ENCODE measurements around the gene FGD5.
"Not testable (repeated sequence)": the region's sequence is repeated elsewhere in the genome, so short reads cannot be mapped to it uniquely, and the experiment has no call there.

FGD5 gene

DNA sequence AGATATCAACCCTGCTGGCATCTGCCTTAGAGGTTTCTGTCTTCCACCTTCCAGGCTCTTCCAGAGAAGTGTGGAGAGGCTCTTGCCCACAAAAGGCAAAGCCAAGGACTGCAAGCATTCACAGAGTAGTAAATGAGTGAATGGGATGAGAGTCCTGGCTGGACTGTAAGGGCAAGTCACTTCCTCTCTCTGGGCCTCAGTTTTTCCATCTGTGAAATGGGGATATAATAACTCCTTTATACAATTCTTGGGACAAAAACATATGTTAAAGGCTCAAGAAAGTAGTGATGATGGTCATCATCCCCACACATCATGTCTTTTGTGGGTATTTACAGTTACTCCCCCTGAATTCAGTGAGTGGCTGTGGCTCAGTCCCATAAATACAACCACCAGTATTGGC is 10.7 kb upstream of the FGD5 start:
- no peak for DNase-seq (ENCODE audit: low read depth)

DNA sequence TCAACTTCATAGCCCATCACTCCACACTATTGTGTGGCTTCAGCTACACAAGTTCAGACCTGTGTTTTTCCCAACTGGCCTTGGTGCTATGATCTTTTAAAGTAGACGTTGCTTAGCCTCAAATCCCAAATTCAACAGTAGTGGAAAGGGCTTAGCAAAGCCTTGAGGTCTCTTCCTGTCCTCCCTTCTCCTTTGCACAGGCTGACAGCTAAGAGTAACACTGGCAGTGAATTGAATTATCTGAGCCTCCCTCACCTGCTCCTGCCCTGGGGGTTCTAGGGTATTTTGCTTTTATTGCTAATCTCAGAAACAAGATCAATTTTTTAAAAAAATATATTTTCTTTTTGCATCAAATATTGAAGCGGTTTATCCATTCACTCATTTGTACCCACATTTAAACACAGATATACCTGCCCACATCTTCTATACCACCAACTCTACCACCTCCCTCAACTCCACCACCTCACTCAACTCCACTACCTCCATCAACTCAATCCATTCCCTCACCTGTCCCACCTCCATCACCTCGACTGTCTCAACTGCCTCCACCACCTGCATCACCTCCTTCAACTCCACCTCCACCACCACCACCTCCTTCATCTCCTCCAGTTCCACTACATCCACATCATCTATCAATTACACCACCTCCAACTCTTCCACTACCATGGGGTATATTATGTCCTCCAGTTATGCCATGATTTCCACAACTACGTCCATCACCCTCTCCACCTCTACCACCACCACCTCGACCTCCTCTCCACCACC is 10.1 kb upstream of the FGD5 start:
- DNase-seq (ENCODE audit: low read depth) = no peak

DNA sequence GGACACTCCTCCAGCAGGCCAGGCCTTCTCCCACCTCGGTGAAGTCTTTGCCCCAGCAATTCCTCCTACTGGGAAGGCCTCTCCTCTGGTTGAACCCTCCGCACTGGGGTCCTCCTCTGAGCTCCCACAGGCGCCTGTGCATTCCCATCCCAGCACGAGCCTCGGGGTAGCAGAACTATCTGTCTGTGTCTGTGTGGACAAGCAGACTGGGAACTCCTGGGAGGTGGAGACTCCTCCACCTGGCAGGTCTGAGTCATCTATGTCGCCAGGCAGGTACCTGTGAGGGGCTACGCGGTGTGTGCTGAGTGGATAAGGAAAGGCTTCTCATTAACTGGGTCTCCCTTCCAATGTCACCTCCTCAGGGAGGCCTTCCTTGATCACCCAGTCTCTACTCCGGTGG is 9.2 kb upstream of the FGD5 start:
- DNase-seq (ENCODE audit: low read depth) = not testable (repeated sequence)

DNA sequence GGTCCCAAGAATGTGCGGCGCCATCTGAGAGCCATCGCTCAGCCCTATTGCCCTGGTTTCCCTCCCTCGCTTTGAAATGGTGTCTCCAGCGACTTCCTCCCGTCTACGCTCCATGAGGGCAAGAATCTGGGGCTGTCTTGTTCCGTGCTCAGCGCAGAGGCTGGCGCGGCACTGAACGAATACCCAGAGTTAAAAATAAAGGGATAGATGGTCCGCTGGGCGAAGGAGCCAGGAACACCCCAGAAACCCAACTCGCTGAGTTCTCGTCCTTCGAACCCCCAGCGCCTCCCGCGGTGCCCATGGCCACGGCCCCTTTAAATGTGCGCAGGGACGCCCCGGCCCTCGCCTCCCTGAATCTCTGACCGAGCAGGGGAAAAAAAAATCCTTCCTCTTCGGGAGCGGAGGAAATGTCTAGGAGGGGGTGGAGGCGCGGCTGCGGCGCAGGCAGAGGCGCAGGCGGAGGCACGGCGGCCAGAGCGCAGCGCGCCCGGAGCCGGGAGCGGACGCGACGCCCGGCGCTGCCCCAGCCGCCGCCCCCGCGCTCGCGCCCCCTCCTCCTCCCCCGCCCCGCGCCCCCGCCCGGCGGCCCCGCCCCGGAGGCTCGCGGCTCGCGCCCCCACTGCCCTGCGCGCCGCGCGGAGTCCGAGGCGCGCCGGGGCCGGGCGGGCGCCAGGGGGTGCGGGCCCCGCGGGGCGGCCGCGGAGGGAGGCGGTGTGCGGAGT is 8.5 kb upstream of the FGD5 start:
- DNase-seq (ENCODE audit: low read depth) = no peak

- DNase-seq (ENCODE audit: low read depth) = no peak
These were observed 7.7 kb upstream of the FGD5 start for GRCh38 chr3:14810801-14811661.

- no peak for DNase-seq (ENCODE audit: low read depth)
These were observed 7.1 kb upstream of the FGD5 start for GRCh38 chr3:14811684-14812083.

DNA sequence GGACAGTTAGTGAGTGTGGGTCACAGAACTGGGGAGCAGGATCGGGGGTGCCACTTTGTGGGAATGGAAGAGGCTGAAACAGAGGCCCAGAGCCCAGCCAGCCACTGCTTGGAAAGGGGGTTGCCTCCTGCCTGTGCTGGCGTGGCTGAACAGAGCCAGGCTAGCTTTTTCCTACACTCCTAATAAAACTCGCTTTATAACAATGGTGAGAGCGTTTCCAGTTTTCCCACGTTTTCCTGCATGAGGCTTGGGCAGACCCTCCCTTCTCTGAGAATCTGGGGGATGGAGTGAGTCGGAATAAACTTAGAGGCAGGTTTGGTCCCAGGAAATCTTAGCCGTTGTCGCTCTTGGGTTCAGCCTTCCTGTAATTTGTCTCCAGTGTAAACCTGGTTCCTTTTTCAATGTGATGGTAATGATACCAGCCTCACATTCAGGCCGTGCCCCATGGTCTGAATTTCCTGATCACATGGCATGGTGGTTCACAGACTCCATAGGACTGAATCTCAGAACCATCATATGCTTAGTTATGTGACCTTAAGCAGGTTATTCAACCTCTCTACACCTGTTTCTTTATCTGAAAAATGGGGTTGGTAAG is 6.5 kb upstream of the FGD5 start:
- no peak for DNase-seq (ENCODE audit: low read depth)

GRCh38 chr3:14814411-14814871 is 4.3 kb upstream of the FGD5 start:
- DNase-seq (ENCODE audit: low read depth) = no peak

- DNase-seq (ENCODE audit: low read depth) = no peak
These were observed 2.4 kb upstream of the FGD5 start for GRCh38 chr3:14816359-14816758.

GRCh38 chr3:14819671-14820070 is 909 bp downstream of the FGD5 start:
- DNase-seq (ENCODE audit: low read depth) = no peak

GRCh38 chr3:14820156-14820555 is 1.4 kb downstream of the FGD5 start:
- DNase-seq (ENCODE audit: low read depth) = no peak

- no peak for DNase-seq (ENCODE audit: low read depth)
These were observed 2.4 kb downstream of the FGD5 start for GRCh38 chr3:14821151-14821550.

- no peak for DNase-seq (ENCODE audit: low read depth)
These were observed 3.4 kb downstream of the FGD5 start for GRCh38 chr3:14822134-14822533.

DNA sequence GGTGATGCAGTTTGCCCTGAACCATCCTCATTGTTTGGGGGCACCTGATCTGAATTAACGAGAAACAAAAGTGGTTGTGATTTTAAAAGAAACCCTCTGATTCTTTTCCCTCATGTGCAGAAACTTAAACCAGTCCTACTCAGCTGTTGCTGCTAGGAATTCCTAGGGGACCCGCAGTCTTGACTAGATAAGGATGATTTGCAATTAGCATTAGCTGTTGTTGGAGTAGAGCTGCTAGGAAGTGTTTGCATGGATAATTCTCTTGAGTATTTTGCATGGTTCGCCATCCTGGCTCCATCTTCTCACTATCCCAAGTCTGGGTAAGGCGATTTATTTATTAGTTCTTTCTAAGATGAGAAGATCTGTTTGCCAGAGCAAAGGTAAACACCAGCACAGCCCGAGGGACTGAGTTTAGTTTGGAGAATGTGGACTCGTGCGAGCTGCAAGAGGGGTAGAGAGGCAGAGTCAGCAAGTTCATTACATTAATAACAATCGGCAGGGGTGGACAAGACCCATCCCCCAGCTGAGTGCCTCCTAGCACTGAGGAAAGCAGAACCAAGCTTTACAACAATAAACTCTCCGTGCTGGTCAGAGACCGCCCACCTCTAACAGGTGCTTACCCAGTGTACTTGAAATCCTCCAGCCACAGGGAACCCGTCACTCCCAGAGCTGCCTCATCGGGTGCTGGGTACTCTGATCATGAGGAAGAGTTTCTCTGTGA is 4.1 kb downstream of the FGD5 start:
- DNase-seq (ENCODE audit: low read depth) = no peak

DNA sequence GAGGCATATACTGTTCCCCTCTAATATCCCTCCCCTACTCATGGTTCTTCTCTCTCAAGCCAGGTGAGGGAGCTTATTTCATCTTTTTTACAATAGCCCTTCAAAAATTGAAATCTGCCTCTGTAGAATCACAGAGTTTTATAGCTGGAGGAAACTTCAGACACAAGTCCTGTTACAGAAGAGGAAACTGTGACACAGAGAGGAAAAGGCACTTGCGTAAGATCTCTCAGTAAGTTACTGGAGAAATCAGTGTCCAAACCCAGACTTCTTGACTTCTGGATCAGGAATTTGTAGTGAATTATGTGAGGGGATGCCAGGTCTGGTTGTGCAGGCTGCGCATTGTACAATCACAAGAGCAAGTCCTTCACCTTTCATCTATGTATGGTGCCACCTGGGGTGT is 4.6 kb downstream of the FGD5 start:
- no peak for DNase-seq (ENCODE audit: low read depth)

DNA sequence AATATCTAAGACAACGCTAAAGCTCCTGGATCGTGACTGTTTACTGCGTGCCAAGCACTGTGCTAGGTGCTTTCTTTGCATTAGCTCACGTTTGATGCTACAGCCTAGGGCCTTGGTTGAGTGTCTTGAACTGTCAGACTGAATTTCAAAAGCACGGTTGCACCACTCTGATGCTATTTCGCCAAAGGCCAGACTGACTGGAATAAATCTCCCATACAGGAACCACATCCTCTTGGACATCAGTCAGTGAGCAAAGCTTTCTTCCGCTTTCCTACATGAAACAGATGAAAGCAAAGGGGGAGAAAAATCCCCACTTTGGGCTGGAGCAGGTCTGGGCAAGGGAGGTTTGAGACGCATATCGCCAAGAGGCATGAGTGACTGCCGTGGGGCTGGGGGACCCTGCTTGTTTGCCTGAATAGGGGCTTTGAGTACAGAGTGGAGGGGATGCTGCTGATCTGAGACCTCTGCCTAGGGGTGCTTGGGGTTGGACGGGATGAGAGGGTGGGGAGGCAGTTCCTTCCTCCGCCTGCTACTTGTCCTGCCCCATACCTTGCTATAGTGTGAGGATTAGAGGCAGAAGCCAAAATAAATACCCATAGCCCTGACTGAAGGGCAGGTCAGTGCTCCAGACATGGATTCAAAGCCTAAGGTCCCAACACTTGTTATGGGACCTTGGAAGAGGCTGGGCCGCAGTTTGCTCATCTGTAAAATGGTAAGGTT is 5.3 kb downstream of the FGD5 start:
- DNase-seq (ENCODE audit: low read depth) = no peak

DNA sequence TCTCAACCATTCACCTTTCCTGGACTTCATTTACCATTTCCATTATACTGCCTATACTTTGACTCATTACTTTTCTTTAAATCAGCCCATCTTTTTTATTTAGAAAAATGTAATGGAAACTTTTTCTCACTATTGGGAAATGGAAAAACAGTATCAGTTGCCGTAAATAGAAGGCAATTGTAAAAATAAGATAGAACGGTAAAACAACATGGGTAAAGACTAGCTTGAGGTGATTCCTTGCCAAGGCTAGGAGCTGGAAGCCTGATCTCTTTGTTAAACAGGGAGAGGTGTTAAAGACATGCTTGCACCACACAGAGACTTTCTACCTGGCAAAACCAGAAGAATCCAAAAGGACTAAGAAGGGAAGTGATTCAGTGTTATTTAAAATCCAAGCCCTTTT is 5.9 kb downstream of the FGD5 start:
- no peak for DNase-seq (ENCODE audit: low read depth)

GRCh38 chr3:14826069-14826468 is 7.3 kb downstream of the FGD5 start:
- no peak for DNase-seq (ENCODE audit: low read depth)

- DNase-seq (ENCODE audit: low read depth) = no peak
These were observed 9.0 kb downstream of the FGD5 start for GRCh38 chr3:14827776-14828175.

GRCh38 chr3:14829811-14830210 is 11.0 kb downstream of the FGD5 start:
- no peak for DNase-seq (ENCODE audit: low read depth)

- DNase-seq (ENCODE audit: low read depth) = no peak
These were observed 13.2 kb downstream of the FGD5 start for GRCh38 chr3:14831916-14832450.
